G401.6 (cell line): ENCODE data around the gene TSR2.

Source experiments
- FAIRE-seq: peaks from 2 replicates; lab custom pipeline; 2012; peaks lifted over from hg19 to GRCh38; lab: Jason Lieb, UNC

The TSR2 gene, protein sequence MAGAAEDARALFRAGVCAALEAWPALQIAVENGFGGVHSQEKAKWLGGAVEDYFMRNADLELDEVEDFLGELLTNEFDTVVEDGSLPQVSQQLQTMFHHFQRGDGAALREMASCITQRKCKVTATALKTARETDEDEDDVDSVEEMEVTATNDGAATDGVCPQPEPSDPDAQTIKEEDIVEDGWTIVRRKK

DNA sequence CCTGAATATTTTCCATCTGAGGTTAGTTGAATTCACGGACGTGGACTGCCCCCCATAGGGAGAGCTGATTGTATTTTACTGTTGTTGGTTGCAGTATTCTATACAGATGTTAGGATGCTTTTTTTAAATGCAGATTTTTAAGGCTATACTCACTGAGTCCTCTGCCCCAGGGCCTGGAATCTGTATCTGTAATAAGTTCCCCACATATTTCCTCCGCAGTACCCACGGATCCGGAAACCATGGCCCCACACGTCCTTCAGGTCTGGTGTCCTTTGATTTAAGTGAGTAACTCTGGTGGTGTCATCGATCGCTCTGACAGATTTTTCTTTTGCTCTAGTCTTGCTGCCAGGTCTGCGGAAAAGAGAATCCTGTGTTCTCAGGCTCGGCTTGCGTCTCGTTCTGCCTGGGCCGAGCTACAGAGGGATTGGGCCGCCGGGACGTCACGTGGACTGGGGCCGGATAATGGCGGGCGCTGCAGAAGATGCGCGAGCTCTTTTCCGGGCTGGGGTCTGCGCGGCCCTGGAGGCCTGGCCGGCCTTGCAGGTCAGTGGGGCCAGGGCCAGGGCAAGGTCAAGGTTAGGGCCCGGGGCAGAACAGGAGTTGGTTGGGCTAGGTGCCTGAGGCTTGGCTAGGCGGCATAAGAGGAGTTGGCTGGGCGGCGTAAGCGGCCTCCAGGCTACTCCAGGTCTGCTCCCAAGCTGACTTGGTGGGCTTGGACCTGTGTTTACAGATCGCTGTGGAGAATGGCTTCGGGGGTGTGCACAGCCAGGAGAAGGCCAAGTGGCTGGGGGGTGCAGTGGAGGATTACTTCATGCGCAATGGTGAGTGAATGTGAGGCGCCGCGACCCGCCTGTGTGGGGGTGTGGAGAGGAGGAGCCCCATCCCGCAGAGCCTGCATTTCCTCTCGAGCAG is at the start of gene TSR2:
Gene TSR2, plus strand, starts transcription at position 445 of the 912 bp plus-strand sequence. Its CDS starts 18 bp downstream, at position 463.
- peak; percentile 90 for FAIRE-seq

DNA sequence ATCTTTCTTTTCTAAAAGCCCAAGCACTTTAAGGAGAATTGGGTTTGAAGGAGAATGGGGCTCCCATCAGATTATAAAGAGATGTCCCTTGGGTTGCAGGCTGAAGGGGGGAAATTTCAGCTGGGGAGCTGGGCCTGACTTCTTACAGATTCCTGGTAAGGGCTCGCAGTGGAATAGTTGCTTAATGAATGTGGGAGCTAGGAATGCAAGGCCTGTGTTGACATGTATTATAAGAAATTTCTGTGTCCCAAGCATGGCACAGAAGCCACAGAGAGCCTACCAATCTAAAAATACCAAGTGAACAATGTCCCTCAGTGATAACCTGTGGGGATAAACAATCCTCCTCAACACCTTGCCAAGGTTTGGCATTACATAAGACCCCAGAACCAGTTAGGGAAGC is 43.1 kb upstream of the TSR2 start:
- no peak for FAIRE-seq

DNA sequence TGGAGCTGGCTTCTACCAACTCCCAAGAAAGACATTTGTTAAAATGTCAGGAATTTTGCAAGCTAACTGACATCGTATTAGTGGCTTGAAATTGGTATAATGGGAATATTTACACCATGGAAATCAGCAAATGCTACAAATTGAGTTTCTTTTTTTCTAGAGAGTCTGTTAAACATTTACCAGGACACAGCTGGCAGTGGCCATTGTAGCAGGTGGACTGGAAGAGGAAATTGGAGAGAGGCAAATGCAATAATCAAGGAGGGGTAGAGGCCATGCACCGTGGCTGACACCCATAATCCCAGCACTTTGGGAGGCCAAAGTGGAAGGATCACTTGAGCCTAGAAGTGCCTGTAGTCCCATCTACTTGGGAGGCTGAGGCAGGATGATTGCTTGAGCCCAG is 32.9 kb upstream of the TSR2 start:
- no peak for FAIRE-seq

DNA sequence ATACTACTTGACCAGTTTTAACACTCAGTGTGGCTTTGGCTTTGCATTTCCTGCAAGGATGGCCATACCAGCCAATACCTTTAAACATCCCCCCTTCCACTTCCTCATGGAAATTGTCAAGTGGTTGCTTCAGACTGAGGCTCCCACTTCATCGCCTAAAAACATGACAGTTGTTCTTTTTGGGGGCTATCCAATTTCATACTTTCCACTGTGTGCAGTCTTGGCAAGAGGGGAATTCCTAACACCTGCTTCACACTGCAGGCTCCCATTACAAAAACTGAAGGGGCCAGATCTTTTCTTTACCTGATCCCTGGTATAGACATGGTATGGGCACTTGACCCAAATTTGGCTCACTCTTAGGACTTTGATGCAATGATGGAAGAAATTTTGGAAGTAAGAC is 28.5 kb upstream of the TSR2 start:
- FAIRE-seq: no peak

DNA sequence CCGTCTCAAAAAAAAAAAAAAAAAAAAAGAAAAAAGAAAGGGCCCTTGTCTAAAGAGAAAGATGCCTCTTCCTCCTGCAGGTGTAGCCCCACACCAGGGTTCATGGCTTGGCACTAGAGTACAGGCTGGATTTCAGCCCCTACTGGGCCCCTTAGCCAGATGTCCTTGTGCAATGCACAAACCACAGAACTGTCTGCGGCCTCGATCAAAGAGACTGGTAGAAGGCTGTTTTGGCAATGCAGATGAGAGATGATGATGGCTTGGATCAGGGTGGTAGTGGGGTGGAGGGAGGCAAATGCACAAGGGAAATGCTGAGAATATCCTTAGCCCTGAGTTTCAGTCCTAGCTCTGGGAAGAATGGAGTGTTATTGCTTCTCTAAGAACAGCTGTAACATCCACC is 26.5 kb upstream of the TSR2 start:
- FAIRE-seq: no peak

DNA sequence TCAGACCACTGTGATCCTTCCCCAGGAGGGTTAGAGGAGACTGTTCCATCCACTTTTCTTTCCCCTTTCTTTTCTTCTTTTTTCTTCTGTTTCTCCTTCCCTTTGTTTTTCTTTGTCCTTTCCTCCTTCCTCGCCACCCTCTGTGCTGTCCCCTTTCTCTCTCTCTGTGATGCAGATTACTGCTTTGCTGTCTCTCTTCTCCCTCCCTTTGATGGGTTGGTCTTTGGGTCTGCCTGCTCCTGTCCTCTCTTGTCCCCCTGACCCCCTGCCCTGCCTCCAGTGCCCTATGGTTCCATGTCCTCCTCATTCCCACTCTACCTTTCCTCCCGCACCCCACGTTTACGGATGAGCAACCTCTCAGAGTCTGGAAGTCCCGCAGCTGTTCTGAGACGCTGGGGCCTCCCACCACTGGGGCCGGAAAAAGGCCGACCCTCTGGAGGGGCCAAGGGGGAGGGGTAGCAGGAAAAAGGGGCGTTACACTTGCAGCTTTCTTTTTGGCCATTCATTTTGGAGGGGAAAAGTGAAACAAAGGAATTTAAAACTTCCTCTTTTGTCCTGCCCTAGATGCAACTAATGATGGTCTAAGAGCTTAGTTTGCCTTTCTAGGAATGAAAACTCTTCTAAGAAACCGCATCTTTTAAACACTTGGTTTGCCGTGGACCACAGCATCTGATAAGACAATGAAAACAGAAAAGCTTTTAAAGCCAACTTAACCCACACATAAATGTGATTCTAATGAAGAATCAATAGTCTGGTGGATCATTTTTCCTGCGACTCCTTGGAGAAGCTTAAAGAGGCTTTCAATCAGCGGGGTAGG is 24.5 kb upstream of the TSR2 start:
- FAIRE-seq: no peak

DNA sequence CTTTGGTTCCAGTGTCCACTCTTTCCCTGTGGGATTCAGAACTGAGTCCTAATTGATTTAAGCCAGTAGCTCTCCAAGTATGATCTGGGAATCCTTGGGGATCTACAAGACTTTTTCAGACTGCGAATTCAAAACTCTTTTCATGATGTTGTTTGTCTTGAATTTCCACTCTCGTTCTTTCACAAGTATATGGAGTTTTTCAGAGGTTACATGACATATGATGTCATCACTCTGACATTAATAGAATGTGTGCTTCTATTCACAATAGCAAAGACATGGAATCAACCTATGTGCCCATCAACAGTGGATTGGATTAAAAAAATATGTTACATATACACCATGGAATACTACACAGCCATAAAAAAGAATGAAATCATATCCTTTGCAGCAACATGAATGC is 23.2 kb upstream of the TSR2 start:
- no peak for FAIRE-seq

DNA sequence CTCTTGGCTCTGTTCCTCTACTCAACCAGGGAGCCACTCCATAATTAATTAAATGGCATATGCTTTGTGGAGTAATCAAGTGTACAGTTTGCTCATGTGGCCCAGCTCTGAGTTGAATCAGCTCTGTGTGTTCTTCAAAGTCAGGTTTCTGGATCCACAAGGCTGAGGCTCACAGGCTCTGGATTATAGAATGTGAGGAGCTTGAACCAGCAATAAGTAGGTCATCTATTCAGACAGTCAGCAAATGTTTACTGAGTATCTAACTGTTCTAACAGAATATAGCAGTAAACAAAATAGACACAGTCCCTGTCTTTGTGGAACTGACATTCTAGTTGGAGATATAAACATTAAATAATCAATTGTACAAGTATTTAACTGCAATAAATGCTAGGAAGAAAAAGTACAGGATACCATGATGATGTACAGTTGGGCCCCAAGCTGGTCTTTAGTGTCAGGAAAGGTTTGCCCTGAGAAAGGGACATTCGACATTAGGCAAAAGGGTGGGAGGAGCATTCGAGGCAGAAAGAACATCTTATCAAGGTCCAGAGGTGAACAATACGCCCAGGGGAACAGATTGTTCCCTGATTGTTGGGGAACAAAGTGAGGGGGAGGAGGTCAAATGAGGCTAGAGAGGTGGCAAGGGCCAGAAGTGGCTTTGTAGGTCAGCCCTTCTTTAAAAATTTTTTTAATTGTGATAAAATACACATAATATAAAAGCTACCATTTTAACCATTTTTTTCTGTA is 20.5 kb upstream of the TSR2 start:
- FAIRE-seq: no peak

DNA sequence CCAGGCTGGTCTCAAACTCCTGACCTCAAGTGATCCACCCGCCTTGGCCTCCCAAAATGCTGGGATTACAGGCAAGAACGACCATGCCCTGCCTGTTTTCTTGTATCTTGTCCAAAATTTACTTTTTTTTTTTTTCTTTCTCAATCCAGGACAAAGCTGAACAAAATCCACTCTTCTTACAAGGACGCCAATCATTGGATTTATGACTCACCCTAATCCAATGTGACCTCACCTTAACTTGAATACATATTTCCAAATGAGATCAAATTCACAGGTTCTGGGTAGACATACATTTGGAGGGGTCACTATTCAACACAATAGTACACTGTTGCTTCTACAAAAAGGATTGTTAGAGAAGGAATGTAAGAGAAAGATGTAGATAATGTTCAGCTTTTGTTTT is 18.0 kb upstream of the TSR2 start:
- FAIRE-seq: no peak

DNA sequence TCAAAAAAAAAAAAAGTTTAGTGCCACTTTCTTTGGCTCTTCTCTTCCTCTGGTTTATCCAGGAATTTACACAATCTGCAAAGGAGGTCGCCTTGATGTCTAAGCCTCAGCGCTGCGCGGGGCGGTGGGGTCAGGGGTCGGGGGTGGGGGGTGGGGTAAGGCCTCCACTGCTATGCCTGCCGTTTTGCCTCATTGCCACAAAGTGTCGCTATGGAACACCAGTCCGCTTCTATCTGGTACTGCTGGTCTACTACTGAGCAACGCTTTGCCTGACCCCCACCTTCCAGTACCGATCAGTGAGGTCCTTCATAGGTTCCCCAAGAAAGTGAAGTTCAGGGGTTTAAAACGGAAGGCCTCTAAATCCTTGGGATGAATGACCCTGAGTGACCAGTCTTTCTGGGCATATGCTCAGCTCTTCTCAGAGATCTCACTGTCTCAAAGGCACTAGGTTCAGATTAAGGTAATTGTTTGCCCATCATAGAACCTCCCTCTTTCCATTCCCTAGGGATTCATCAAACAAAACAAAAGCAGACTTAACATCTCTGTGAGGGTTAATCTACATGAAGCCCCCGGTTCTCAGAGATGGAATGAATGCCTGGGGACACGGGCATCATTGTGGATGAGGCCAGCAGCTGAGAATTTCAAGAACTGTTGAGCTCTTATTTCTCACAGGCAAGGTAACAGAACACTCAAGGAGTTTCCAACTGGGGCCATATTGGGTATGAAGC is 16.9 kb upstream of the TSR2 start:
- no peak for FAIRE-seq

DNA sequence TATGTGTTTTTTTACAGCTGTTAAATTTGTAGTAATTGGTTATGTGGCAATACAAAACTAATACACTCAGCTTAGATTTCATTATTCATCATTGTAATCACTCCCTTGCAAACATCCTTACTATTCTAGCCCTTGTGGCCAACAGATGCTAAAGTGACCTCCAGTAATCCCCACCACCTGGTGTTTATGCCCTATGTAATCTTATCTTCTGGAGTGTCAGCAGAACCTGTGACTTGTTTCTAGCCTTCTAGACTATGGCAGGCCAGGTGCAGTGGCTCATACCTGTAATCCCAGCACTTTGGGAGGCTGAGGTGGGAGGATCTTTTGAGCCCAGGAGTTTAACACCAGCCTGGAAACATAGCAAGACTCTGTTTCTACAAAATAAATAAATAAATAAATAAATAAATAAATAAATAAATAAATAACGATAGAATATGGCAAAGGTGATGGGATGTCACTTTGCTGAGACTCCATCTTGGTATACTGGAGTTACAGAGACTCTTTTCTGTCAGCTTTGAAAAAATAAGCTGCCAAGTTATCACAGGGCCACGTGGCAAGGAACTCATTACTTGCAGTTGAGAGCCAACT is 12.3 kb upstream of the TSR2 start:
- FAIRE-seq: no peak

DNA sequence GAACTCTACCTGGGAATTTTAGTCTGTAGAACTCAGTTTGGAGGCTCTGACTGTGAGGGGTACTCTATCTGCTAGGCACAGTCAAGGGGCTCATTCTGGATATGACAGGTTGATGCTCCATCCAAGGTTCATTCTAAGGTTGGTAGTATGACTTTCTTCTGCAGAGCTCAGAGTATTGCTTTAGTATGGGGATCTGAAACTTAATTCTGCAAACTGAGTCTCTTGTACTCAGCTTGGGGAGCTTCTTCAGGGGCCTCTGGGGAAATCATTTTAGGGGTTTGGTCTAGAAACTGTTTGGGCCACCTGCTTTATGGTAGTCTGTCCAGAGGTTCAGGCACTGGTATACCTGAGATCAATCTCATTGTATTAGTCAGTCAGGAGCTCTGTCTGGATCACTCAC is 9.7 kb upstream of the TSR2 start:
- FAIRE-seq: no peak

DNA sequence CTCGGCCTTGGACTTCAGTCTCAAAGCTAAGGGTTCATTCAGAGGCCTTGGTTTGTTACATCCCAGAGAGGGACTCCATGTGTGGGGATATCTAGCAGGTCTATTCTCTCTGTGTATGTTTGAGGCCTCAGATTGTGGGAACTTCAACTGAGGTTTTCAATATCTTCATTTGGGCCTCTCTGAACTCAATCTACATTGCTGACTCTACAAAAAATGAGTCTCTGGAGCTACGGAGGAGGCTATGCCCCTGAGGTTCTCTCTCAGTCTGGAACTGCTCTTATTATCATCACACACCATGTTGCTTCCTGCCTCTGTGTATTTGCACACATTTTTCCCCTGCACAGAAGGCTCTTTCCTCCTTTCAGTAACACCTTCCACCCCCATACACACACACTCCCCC is 5.1 kb upstream of the TSR2 start:
- no peak for FAIRE-seq

DNA sequence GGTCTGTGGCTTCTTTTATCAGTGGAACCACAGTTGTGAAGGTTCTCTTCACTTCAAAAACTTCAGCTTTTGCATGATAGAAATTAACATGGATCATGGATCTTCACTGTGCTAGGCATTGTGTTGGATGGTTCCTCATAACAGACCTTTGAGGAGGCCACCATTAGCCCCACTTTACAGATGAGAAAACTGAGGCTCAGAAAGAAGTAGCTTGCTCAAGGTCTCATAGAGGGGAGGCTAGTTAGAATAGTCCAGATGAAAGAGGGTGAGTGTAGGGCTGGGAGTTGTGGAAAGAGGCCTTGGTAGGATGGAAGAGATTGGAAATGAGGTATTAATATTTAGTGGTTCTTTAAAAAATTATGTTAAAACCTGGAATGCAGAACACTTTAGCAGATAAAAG is 2.6 kb downstream of the TSR2 start:
- no peak for FAIRE-seq

DNA sequence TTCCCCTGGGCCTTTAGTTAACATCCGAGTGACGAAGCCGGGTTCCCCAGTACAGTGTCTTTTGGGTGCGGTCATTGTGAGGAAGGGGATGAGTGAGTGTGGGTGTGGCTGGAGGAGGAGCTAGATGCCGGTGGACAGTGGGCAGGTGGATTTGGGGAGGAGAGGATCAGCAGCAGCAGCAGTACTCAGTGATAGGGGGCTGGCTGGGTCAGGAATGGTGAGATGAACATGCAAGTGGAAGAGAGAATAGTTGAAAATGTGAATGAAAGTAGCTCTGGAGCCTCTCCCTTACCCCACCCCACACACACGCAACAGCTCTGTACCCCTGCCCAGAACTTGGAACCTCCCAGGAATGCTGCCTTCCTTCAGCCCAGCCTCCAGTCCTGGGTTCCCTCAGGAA is 4.5 kb downstream of the TSR2 start:
- no peak for FAIRE-seq

DNA sequence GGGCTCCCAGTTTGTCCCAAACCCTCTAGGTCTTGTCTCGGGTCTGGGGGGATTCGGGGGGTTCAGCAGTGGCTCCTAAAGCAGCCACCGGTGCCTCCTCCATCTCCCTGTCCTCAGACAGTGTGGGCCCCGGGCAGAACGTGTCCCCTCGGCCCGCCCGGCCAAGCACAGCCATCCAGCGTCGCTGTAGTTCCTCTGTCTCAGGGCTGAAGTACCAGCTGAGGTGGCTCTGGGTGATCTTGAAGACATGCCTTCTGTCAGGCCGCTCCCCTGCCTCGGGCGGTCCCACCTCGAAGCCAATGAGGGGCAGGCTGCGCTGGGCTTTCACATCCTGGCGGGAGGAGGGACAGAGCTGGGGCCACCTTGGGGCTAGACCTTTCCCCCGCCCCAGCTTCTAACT is 5.9 kb downstream of the TSR2 start:
- no peak for FAIRE-seq

DNA sequence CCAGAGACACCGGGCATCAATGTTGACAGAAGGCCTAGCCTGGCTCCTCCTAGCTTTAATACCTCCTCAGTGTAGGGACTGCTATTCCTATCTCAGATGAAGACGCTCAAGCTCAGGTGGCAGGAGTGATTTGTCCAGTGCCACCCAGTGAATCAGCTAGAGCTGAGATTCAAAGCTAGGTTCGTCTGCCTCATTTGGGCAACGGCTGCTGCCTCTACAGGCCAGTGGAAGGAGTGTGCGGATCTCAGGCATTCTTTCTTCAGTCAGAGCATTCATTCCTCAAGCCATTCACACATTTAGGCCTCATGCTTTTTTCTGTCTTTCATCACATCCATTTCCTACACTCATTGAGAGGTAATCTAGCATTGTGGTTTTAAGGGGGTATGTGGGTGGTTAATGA is 7.3 kb downstream of the TSR2 start:
- no peak for FAIRE-seq

DNA sequence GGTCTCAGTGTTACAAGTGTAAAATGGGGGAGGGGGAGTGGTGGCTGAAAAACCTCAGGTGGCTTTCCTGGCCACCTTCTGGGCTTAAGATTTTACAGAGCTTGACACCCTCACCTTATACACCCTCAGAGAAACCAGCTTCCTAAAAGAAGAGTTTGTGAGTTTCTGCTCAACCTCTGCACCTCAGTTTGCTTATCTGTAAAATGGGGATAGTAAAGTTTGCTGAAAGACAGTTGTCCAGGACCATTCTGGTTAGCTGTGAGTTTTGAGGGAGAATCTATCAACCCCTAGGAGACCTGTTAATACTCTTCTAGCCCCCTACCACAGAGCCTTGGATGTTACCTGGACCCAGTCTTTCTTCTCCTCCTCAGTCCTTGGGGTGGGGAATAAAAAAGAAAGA is 9.7 kb downstream of the TSR2 start:
- no peak for FAIRE-seq

DNA sequence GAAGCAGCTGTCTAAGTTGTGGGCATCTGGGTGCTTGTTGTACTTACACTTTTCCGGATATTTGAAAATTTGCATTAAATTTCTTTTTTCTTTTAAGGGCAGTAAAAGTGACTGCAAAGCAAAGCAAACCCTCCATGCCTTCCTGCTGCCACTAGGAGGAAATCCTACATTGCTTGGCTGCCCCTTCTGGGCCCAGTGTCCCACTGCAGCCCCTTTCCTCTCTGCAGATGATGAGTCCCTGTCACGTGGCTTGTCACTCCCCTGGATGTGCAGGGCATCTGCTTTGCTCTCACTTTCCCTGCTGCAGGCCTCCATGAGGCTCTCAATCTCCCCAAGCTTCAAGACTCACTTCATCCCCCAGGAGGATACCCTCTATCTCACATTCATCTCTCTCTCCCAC is 12.7 kb downstream of the TSR2 start:
- FAIRE-seq: peak; percentile 51

DNA sequence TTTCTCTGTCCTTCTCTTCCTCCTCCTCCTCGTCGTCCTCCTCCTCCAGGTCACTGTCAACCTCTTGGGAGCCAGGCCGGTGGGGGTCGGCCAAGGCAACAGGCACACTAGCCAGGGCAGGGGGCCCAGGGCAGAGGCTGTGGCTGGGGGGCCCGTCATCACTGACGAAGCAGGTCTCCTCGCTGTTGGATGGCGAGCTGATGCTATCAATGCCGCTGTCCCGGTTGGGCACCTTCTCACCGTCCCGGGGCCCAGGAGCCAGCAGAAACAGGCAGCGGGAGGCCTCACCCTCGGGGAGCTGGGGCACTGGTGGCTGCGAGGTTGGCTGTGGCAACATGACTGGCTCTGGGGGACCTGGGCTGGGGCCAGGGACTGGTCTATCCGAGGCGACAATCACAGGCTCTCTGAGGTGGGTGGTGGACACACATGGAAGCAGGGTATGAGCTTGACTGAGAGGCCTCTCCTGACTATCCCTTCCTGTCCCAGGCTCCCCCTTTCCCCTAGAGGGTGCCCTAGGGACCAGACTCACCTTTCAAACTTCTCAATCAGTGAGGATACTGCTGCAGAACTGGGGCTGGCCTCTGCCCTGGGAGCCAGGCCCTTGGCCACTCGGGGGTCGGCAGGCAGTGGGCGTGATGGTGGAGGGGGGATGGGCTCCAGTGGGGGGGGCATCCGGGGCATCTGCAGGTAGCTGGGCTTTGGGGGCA is 30.0 kb downstream of the TSR2 start:
- FAIRE-seq: no peak
